Stimulated activated naive CD8-positive, alpha-beta T cell treated with anti-CD3 and anti-CD28 coated beads, Interleukin-15, Interleukin-2, amounts not matched to agents 100 U/mL and 50 U/mL, for 24 hours (primary cell): Measurements from ENCODE around the gene HMCN2.
"Not testable (repeated sequence)": the region's sequence is repeated elsewhere in the genome, so short reads cannot be mapped to it uniquely, and the experiment has no call there.

Experiments used
- ATAC-seq: fragments of 150-1000 bp; cut with Tn5 transposase; one replicate; pipeline ENCODE4 v1.10.0; 2021
- DNase-seq: peaks from one replicate; pipeline ENCODE4 v3.0.0; 2021

HMCN2 gene

GRCh38 chr9:130434656-130435055, 169.1 kb downstream of the HMCN2 start:
- not testable (repeated sequence) for ATAC-seq

DNA sequence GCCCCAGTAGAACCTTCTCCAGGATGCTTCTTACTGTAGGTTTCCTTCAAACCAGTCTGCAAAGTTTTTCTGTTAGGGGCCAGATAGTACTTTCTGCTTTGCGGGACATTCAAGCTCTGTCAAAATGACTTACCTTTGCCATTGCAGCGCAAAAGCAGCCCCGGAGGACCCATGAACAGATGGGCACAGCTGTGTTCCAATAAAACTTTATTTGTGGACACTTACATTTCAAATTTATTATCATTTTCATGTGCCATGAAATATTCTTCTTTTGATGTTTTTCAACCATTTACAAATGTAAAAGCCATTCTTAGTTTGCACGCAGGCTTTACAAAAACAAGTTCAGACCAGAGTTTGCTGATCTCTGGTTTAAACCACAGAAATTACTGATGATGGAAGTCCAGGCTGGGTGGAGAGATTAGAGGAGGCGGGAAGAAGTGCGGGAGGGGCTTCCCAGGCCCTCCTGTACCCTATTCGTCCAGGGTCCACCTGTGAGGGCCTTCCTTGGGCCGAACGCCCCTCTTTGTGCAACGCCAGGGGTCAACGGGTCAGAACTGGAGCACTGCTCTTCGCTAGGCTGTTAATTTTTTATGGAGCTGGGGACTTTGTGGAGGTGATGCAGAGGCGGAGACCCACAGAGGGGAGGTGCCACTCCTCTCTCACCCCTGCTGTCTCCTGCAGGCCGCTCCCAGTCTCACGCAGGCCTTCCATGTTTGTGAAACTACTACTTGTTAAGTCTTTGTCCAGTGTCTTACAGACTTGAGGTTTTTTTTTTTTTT, 171.6 kb downstream of the HMCN2 start:
- DNase-seq (no peak), ATAC-seq (no peak)

More at GRCh38 chr9:130434656-130435055, 169.1 kb downstream of the HMCN2 start:
- not testable (repeated sequence) for DNase-seq

DNA sequence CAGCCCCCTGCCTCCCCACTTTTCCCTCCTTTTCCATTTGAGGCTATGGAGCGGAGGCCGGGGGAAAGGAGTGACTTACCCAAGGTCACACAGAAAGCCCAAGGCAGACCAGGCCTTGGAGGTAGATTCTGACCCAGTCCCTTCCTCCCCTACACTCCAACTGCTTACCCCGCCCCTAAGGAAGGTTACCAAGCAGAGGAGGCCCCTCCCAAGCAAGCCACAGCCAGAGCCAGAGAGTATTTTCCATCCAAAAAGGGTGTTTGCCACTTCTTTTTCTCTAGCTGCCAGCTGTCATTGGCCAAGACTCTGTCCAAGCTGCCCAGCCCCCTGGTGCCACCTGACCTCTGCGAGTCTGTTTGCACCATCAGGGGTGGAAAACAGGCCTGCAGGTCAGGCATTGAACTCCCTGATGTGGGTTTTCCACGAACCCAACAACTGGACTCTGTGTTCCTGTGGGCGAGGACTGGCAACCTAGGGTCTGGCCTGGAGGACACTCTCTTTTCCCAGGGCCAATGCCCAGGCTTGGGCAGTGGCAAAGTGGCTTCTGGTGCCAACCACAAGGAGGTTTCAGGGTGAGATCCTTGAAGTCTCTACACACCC, 172.9 kb downstream of the HMCN2 start:
- DNase-seq, result no peak
- no peak for ATAC-seq

GRCh38 chr9:130441031-130441430, 175.5 kb downstream of the HMCN2 start:
- ATAC-seq (no peak), DNase-seq (no peak)

GRCh38 chr9:130442746-130443455, 177.3 kb downstream of the HMCN2 start:
- no peak for DNase-seq
- ATAC-seq, result no peak

GRCh38 chr9:130443456-130443801, 177.9 kb downstream of the HMCN2 start:
- ATAC-seq, result no peak
- DNase-seq, result no peak

GRCh38 chr9:130443840-130444492, 178.4 kb downstream of the HMCN2 start:
- ATAC-seq, result no peak
- no peak for DNase-seq

DNA sequence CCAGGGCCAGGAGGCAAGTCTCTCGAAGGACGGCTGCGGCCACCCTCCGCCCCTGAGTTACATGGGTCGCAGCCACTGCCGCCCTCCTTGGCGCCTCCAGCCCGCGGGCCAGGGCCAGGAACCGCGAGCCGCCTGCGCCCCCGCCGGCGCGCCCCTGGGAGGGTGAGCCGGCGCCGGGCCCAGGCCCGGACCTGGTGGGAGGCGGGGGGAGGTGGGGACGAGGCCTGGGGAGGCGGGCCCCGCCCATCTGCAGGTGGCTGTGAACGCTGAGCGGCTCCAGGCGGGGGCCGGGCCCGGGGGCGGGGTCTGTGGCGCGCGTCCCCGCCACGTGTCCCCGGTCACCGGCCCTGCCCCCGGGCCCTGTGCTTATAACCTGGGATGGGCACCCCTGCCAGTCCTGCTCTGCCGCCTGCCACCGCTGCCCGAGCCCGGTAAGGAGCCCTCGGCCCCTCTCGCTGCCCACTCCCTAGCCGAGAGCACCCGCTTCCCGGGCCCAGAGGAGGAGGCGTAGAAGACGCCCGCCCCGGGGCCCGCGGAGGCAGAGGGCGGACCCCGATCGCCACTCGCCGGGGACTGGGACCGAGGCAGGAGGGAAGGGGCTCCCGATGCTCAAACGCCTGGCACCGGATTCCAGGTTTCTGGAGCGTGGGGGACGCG, 179.1 kb downstream of the HMCN2 start, which contains the start of gene ASS1:
TSS of gene ASS1 (plus strand) at position 397 of the 657 bp plus-strand sequence. CDS start 7,268 bp downstream, outside the sequence.
- DNase-seq (peak; percentile 57), ATAC-seq (peak; percentile 68)

DNA sequence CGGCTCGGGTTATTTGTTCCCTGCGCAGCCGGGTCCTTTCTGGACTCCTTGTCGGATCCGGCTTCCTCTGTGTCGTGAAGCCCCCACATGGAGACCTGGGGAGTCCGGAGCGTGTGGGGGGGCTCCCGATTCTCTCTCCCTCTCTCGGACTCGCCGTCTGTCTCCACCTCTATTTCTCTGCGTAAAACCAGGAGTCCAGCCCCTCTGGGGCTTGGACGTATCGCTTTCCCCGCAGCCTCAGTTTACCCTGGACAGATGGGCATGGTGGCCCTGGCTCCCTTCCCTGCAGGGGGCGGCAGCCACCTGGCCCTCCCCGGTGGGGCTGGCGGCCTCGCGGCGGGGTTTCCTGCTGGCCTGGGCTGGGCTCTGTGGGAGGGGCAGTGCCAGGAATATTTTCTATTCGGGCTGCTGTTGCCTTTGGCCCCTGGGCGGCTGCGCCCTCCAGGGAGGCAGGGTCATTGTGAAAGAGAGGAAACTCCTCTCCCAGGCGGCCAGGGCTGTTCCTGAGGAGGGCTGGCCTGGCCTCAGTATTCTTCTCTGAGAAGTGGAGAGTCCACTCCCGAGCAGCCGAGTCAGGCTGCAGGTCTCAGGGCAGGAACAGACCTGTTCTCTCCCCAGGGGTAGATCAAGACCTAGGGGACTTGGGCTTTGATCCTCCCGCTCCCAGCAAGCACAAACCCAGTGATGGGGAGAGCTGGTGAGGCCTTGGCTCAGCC, 179.9 kb downstream of the HMCN2 start:
- ATAC-seq (no peak), DNase-seq (no peak)

DNA sequence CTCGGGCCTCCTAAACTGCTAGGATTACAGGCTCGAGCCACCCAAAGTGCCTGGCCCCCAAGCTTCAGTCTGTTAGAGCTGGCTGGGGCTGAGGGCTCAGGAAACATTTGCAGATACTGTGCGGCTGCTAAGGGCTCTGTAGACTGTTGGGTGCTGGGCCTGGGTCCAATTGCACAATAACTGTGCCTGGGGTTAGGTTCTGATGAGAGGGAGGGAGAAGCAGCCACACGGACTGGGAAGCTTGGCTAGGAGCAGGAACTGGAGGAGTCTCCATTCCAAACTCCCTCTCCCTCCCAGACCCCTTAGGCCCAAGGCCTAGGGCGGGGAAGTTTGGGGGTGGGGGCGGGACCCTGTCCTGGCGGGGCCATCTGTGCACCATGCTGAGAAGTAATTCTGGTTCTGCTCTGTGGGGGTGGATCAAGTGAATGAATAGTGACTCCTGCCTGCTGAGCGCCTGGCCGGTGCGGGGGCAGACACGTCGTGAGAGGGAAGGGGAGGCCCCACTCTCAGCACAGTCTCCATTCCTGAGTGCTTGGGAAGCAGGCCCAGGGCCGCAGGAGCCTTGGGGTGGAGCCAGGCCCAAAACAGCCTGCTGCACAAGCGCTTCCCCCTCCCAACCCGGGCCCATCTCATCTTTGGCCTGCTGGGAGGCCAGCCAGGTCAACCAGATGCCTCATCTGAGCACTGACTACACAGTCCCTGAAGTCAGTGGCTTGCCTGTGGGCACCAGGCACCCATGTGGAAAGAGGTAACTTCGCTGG, 180.7 kb downstream of the HMCN2 start:
- DNase-seq (no peak), ATAC-seq (no peak)

DNA sequence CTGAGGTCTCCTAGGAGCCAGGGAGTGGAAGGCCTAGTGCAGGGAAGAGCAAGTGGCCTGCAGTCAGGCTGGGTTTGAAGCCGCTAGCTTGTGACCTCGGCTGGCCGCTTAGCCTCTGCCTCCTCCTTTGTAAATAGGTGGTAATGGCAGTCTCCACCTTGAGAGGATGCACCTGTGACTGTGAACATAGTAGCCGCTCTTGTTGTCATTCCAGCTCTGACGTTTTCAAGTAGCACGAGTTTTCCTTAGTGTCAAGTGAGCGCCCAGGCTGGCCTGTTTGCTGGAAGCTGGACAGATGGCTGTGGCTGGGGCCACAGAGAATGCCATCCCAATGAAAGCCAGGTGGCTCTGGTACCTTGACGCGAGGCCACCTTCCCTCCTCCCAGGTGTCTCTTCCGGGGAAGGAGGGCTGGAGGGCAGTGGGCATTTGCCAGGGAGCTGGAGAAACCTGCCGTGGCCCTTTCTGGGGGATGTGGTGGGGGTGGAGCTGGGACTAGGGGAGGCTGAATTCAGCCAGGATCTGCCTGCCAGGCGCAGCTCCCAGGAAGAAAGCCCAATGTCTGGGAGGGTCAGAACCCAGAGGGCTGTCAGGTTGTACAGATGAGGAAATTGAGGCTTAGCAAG, 181.7 kb downstream of the HMCN2 start:
- DNase-seq, result no peak
- no peak for ATAC-seq

DNA sequence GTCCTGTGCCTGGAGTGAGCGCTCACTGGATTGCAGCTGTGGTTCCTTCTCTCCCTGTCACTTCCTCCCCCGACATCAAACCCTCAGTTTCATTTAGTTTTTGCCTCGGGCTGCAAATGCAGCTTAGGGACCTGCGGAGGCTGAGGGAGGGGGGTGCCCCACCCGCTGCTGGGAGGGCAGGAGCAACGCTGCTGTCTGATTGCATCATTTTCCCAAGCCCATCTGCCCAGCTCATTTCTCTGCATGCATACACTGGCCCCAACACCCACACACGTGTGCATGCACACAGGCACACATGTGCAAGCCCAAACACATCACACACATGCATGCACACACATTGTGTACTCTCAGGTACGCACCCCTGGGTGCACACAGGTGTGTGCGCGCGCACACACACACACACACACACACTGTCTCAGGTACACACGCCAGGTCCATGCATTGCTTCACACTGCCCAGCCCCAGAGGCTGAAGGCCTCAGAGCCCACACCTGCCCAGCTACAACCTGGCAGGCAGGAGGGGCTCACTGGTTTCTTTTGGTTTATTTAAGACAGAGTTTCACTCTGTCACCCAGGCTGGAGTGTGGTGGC, 182.6 kb downstream of the HMCN2 start:
- no peak for DNase-seq
- no peak for ATAC-seq

- DNase-seq (no peak), ATAC-seq (no peak)
These were observed 183.4 kb downstream of the HMCN2 start for GRCh38 chr9:130448771-130449603.

GRCh38 chr9:130450344-130451003, 184.9 kb downstream of the HMCN2 start:
- ATAC-seq, result no peak
- no peak for DNase-seq

DNA sequence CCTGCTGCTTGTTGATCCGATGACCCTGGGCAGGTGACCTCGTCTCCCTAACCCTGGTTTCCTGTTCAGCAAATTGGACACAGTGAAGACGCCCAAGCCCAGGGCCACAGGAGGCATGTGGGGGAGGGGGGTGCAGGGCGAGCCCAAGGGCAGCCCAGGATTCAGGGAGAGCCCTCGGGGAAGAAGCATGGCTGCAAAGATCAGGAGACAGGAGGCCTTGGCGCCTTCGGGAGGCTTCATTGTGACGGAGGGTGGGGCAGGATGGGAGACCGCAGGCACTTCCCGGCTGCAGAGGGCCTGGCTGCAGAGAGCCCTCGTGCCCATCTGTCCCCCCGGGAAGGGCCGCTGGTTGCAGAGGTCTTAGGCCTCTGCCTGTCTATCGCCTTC, 185.4 kb downstream of the HMCN2 start:
- no peak for ATAC-seq

DNA sequence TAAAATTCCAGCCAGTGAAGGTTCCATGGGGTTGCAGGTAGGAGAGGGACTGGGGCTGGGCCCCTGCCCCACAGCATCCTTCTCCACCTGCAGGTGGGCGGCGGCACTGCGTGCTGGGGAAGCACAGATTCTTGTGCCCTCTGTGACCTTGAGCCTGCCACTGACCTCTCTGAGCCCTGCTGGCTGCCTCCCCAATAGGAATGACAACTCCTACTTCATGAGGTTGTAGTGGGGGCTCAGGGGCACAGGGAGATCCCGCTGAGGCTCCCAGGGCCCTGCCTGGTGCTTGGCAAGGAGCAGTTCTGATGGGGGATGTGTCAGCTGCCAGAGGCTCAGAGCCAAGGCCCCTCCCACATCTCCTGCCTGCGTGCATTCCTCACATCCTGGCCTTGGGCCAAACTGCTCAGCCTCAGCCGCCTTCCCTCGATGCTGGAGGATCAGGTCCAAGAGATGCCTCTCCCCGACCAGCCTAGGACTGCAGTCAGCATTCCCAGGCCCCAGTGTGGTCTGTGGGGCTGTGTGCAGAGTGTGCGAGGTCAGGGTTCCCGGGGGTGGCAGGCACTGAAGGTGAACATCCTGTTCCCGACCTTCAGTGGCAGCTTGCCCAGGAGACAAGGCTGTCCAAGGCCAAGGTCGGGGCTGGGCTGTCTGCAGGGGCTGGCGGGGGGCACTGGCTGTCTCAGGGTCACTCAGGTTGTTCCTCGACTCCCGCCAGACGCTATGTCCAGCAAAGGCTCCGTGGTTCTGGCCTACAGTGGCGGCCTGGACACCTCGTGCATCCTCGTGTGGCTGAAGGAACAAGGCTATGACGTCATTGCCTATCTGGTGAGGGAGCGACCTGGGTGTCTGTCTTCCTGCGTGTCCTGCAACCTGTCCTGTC, 186.2 kb downstream of the HMCN2 start:
- ATAC-seq, result no peak
- DNase-seq, result peak; percentile 49

More for the DNA sequence above, 185.4 kb downstream of the HMCN2 start:
- DNase-seq, result no peak

DNA sequence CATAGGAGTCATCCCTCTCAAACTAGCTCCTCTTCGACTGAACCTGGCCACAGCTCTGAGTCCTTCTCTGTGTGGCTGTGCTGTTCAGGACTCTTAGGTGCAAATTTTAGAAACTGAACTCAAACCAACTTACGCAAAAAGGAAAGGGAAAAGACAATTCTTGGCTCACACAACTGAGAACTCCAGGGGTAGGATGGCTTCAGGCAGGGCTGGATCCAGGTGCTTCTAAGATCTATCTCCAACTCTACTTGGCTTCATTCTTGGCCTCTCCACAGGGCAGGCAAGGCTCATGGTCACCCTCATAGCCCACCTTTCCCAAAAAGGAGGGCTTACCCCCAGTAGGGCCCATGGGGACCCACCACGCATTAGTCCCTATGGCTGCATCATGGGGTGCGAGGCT, 187.3 kb downstream of the HMCN2 start:
- ATAC-seq, result no peak
- DNase-seq, result no peak
